GM12891 (cell line): Measurements from ENCODE around the gene CSTPP1.

Experiments used
- PAX5 ChIP-seq: IDR thresholded peaks from 2 replicates; pipeline ENCODE4 v1.6.1; 2011; ENCODE audit warnings: low read length, moderate library complexity, mild to moderate bottlenecking; ENCODE audit not compliant: insufficient read depth, severe bottlenecking
- POLR2A ChIP-seq: IDR thresholded peaks from 2 replicates; pipeline ENCODE4 v1.6.1; 2011; ENCODE audit warnings: low read depth, low read length, control low read depth
- POLR2AphosphoS5 ChIP-seq: IDR thresholded peaks from 2 replicates; pipeline ENCODE4 v1.6.1; 2011; ENCODE audit warnings: low read depth, low read length, control low read depth
- SPI1 ChIP-seq: IDR thresholded peaks from 2 replicates; pipeline ENCODE4 v1.6.1; 2011; ENCODE audit warnings: low read depth, low read length, control low read depth
- TAF1 ChIP-seq: IDR thresholded peaks from 2 replicates; pipeline ENCODE4 v1.6.1; 2011; ENCODE audit warnings: low read depth, low read length, control low read depth

- TF ChIP-seq POLR2A (no peak), POLR2AphosphoS5 (no peak), TAF1 (no peak), PAX5 (no peak), SPI1 (no peak)
Measured at GRCh38 chr11:47148903-47149531, 212.5 kb downstream of the CSTPP1 start.
